GM03348 (cell line): ENCODE data around the gene PI4KA.
"Not testable (repeated sequence)": the region's sequence is repeated elsewhere in the genome, so short reads cannot be mapped to it uniquely, and the experiment has no call there.

ENCODE experiments used
- DNase-seq: peaks from one replicate; pipeline ENCODE4 v3.0.0; 2012; ENCODE audit warnings: low spot score

Gene PI4KA

GRCh38 chr22:20664594-20664959 lies 194.0 kb downstream of the PI4KA start:
- no peak for DNase-seq

- no peak for DNase-seq
These were observed 194.5 kb downstream of the PI4KA start for GRCh38 chr22:20663941-20664593.

- no peak for DNase-seq
These were observed 195.3 kb downstream of the PI4KA start for GRCh38 chr22:20663137-20663828.

GRCh38 chr22:20662524-20663036 lies 196.0 kb downstream of the PI4KA start:
- DNase-seq: not testable (repeated sequence)

- DNase-seq: no peak
These were observed 197.1 kb downstream of the PI4KA start for GRCh38 chr22:20661473-20661872.

GRCh38 chr22:20660441-20661054 lies 198.1 kb downstream of the PI4KA start:
- DNase-seq: no peak

- no peak for DNase-seq
These were observed 198.7 kb downstream of the PI4KA start for GRCh38 chr22:20659920-20660319.

- no peak for DNase-seq
These were observed 199.4 kb downstream of the PI4KA start for GRCh38 chr22:20659258-20659657.

GRCh38 chr22:20658433-20659222 lies 200.0 kb downstream of the PI4KA start:
- DNase-seq: no peak

GRCh38 chr22:20657963-20658362 lies 200.6 kb downstream of the PI4KA start:
- DNase-seq: no peak
